Adipocyte (in vitro differentiated cells): ENCODE measurements around the gene ST6GALNAC2.
"Not testable (repeated sequence)": the region's sequence is repeated elsewhere in the genome, so short reads cannot be mapped to it uniquely, and the experiment has no call there.

Experiments
- DNase-seq: peaks from one replicate; pipeline ENCODE4 v3.0.0-alpha.2; 2015; ENCODE audit warnings: low read depth
- H3K27me3 ChIP-seq: replicated peaks from 2 replicates; pipeline ENCODE4 v1.7.0; 2013; ENCODE audit warnings: mild to moderate bottlenecking, low read length, moderate library complexity; ENCODE audit not compliant: control insufficient read depth, insufficient read depth
- H3K36me3 ChIP-seq: 2 replicates; pipeline ENCODE4 v1.7.0; 2013; ENCODE audit warnings: low read length, mild to moderate bottlenecking, moderate library complexity; ENCODE audit not compliant: control insufficient read depth, insufficient read depth, severe bottlenecking
- H3K4me1 ChIP-seq: 2 replicates; pipeline ENCODE4 v1.7.0; 2013; ENCODE audit warnings: mild to moderate bottlenecking, low read length, moderate library complexity; ENCODE audit not compliant: control insufficient read depth, insufficient read depth
- H3K4me3 ChIP-seq: 2 replicates; pipeline ENCODE4 v1.7.0; 2013; ENCODE audit warnings: mild to moderate bottlenecking, low read length, moderate library complexity
- H3K9ac ChIP-seq: 2 replicates; pipeline ENCODE4 v1.7.0; 2013; ENCODE audit warnings: mild to moderate bottlenecking, low read length, moderate library complexity
- H3K9me3 ChIP-seq: 2 replicates; pipeline ENCODE4 v1.7.0; 2013; ENCODE audit warnings: mild to moderate bottlenecking, low read length, moderate library complexity; ENCODE audit not compliant: control insufficient read depth

The ST6GALNAC2 gene

DNA sequence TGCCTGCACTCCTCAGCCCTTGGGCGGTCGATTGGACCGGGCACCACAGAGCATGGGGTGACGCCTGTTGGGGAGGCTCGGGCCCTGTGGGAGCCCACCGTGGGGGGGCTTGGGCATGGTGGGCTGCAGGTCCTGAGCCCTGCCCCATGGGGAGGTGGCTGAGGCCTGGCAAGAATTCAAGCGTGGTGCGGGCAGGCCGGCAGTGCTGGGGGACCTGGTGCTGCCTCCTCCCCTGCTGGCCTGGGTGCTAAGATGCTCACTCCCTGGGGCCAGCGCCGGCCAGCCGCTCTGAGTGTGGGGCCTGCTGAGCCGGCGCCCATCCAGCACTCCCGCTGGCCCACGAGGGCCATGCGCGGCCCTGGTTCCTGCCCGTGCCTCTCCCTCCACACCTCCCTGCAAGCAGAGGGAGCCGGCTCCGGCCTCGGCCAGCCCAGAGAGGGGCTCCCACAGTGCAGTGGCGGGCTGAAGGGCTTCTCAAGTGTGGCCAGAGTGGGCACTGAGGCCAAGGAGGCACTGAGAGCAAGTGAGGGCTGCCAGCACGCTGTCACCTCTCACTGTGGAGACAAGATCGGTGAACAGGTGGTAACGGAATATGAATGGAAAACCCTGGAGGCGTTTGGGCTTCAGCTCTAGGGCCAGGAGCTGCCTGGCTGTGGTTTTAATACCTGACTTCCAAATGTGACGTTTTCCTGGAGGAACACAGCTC lies 29.4 kb upstream of the ST6GALNAC2 start:
- DNase-seq, result no peak
- Histone ChIP-seq H3K9me3 (no peaks in the 10 kb centered on the region), H3K4me1 (no peaks in the 10 kb centered on the region), H3K27me3 (peaks cover 11% of the 10 kb centered on the region), H3K9ac (no peak overlapping the region), H3K36me3 (no peaks in the 10 kb centered on the region), H3K4me3 (no peak overlapping the region)

DNA sequence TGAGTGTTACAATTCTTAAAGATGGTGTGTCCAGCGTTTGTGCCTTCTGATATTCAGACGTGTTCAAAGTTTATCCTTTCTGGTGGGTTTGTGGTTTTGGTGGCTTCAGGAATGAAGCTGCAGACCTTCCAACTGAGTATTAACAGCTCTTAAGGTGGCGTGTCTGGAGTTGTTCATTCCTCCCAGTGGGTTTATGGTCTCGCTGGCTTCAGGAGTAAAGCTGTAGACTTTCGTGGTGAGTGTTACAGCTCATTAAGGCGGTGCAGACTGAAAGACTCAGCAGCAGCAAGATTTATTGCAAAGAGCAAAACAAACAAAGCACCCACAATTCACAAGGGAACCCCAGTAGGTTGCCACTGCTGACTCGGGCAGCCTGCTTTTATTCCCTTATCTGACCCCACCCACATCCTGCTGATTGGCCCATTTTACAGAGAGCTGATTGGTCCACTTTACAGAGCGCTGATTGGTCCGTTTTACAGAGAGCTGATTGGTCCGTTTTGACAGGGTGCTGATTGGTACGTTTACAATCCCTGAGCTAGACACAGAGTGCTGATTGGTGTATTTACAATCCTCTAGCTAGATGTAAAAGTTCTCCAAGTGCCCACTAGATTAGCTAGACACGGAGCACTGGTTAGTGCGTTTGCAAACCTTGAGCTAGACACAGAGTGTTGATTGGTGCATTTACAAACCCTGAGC lies 28.6 kb upstream of the ST6GALNAC2 start:
- H3K9ac ChIP-seq, H3K36me3 ChIP-seq: not testable (repeated sequence)

DNA sequence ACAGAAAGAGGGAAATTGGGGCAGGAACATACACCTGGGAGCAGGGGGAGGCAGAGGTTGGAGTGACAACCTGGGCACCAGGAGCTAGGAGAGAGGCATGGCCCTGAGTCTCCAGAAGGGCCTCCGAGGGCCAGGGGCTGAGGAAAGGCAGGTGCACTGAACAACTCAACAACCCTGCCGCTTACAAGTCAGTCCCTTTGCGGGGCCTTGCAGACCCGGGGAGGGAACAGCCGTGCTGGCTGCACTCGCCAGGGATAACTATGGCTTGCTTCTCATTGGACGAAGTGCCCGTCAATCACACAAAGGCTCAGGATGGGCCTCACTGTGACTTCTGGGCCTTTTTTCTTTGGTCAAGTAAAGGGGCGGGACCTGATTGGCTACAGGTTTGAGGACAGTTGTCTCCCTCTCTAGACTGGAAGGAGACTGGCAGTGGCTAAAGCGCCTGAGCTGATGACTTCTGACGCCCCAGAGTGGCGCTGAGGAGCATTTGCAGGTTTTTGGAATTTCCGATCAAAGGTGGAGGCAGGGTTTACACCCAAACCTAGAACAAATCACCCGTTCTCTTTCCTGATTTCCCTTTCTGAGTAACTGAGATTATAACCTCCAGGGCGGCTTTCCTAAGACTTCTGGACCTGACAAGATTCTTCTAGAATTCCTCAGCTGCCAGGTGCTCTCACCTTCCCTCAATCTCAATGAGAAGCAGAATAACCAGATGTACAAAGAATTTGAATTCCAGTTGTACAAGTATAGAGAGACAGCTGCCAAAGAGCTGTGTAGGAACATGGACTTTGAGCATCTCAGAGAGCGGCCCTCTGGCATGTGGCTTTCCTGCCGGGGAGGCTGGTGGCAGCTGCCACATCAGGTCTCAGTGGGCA lies 27.6 kb upstream of the ST6GALNAC2 start:
- Histone ChIP-seq H3K4me1 (no peaks in the 10 kb centered on the region), H3K9ac (no peak overlapping the region), H3K27me3 (peaks cover 7% of the 10 kb centered on the region), H3K36me3 (no peaks in the 10 kb centered on the region), H3K4me3 (no peak overlapping the region), H3K9me3 (no peaks in the 10 kb centered on the region)
- DNase-seq, result no peak

More for the DNA sequence above, 28.6 kb upstream of the ST6GALNAC2 start:
- H3K9me3 ChIP-seq, H3K4me1 ChIP-seq, H3K4me3 ChIP-seq, H3K27me3 ChIP-seq, DNase-seq: not testable (repeated sequence)

DNA sequence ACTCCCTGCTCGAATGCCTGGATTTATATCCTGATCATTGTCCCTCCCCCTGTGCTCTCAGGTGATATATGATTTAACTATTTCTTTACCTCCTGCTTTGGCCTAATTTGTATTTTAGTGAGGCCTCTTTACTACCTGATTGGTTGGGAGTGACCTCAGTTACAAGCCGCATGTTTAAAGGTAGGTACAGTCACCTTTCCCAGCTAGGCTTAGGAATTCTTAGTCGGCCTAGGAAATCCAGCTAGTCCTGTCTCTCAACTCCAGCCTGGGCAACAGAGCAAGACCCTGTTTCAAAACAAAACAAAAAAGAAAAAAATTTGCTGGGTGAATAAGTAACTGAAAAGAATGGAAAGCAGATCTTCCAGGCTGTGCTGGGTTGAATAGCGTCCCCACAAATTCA lies 26.8 kb upstream of the ST6GALNAC2 start:
- no peaks in the 10 kb centered on the region for H3K4me1 ChIP-seq
- H3K36me3 ChIP-seq, result no peaks in the 10 kb centered on the region
- no peak overlapping the region for H3K4me3 ChIP-seq
- peaks cover 7% of the 10 kb centered on the region for H3K27me3 ChIP-seq
- DNase-seq, result no peak
- no peaks in the 10 kb centered on the region for H3K9me3 ChIP-seq
- no peak overlapping the region for H3K9ac ChIP-seq

DNA sequence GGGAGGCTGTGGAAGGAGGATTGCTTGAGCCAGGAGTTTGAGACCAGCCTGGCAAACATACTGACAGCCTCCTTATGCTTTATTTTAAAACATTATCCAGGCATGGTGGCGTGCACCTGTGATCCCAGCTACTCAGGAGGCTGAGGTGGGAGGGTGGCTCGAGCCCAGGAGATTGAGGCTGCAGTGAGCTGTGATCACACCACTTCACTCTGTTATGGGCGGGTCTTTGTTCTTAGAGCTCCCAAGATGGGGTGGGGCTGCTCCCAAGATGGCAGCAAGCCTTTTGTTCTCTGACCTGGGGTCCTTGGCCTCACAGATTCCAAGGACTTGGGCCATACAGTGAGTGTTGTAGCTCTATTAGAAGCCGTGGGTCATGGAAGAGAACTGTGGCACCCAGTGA lies 26.1 kb upstream of the ST6GALNAC2 start:
- Histone ChIP-seq H3K4me3 (no peak overlapping the region), H3K36me3 (no peaks in the 10 kb centered on the region), H3K27me3 (peaks cover 7% of the 10 kb centered on the region), H3K9ac (no peak overlapping the region), H3K4me1 (no peaks in the 10 kb centered on the region), H3K9me3 (no peaks in the 10 kb centered on the region)
- no peak for DNase-seq

DNA sequence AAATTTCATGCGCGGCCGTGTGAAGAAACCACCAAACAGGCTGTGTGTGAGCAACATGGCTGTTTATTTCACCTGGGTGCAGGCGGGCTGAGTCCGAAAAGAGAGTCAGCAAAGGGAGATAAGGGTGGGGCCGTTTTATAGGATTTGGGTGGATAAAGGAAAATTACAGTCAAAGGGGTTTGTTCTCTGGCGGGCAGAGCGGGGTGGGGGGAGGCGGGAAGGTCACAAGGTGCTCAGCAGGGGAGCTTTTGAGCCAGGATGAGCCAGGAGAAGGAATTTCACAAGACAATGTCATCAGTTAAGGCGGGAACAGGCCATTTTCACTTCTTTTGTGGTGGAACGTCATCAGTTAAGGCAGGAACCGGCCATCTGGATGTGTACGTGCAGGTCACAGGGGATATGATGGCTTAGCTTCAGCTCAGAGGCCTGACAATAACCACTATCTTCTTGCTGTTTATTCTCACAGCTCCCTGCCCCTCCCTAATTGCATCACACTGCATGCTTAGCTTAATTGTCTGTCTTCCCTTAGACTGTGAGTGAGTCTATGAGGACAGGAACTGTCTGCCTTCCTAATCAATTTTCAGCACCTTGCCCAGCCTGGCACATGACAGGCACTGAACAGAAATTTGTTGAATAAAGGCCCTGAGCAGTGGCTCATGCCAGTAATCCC lies 25.6 kb upstream of the ST6GALNAC2 start:
- not testable (repeated sequence) for H3K36me3 ChIP-seq, H3K9me3 ChIP-seq, H3K9ac ChIP-seq, H3K4me3 ChIP-seq, H3K27me3 ChIP-seq, H3K4me1 ChIP-seq
- DNase-seq, result peak; percentile 32

DNA sequence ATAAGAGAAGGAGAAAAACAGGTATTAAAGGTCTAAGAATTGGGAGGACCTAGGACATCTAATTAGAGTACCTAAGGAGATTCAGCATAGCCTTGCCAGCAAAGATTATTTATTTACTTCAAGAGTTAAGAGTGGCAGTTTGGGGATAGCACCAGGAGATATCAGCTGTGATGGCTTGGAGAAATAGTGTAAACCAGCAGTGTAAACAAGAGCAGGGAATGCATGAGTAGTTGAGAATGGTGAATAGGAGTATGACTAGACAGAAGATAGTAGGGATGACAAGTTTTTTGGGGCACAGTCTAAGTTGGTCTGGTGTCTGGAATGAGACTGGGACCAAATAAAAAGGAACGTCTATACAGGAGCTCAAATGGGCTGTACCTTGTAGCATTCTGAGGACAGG lies 21.0 kb upstream of the ST6GALNAC2 start:
- H3K27me3 ChIP-seq, result peaks cover 11% of the 10 kb centered on the region
- not testable (repeated sequence) for H3K4me1 ChIP-seq, H3K4me3 ChIP-seq, H3K9ac ChIP-seq, H3K36me3 ChIP-seq, H3K9me3 ChIP-seq, DNase-seq

DNA sequence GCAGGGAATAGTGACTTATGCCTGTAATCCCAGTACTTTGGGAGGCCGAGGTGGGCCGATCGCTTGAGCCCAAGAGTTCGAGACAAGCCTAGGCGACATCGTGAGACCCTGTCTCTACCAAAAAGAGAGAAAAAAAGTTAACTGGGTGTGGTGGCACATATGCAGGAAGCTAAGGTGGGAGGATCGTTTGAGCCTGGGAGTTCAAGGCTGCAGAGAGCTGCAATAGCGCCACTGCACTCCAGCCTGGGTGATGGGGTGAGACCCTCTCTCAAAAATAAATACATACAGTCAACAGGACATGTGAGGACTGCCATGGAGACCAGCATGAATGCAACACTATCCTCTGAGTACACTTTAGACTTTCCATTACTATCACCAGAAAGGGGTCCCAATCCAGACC lies 15.4 kb upstream of the ST6GALNAC2 start:
- Histone ChIP-seq H3K36me3 (no peaks in the 10 kb centered on the region), H3K4me3 (no peak overlapping the region), H3K4me1 (peaks cover 14% of the 10 kb centered on the region), H3K27me3 (peaks cover 17% of the 10 kb centered on the region), H3K9me3 (no peaks in the 10 kb centered on the region), H3K9ac (no peak overlapping the region)
- no peak for DNase-seq

DNA sequence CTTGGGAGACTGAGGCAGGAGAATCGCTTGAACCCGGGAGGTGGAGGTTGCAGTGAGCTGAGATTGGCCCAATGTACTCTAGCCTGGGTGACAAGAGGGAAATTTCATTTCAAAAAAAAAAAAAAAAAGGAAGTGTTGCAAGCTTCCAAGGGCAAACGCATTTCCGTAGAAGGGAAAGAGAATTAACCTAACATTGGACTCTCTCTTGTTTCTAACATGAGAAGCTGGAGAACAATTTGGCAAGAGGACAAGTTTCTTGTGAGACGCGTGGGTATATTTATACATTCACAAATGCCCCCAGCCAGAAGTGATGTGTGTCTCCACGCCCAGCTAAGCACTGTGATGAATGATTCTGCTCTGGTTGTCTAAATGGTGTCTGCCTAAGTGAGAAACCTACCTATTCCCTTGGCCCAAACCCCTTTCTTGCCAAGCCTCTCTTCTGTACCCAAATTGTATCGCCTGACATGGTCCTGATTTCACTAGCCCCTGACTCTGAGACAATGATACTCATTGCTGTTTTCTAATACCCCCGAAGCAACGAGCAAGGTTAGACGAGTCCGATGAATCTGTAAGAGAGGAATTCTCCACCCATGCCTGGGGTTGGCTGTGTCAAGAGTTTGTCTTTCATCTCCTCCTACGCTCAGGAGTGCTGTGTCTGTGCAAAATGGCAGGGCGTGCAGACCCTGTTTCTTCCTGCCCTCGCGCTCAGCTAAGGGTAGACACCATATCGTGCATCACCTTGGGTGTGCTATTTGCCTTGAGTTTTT lies 14.2 kb upstream of the ST6GALNAC2 start:
- Histone ChIP-seq H3K27me3 (peaks cover 10% of the 10 kb centered on the region), H3K9ac (no peak overlapping the region), H3K9me3 (no peaks in the 10 kb centered on the region), H3K36me3 (no peaks in the 10 kb centered on the region), H3K4me3 (no peak overlapping the region), H3K4me1 (peaks cover 16% of the 10 kb centered on the region)
- DNase-seq, result no peak

DNA sequence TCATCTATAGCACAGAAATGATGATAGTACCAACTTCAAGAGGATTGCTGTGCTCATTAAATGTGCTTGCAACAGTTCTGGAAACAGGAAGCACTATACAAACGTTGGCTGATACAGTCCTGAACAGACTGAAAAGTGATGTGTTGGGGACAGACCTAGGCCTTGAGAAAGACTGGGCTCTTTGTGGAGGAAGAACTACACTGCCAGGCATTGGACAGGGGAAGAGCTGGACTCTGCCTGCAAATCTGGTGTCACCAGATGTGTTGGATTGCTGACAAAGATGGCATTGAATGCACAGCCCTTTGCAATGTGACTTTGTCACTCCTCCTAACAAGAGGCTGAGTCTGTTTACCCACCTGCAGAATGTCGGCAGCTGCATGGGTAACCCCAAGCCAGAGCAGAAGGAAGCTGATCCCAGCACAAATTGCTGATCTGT lies 12.4 kb upstream of the ST6GALNAC2 start:
- H3K9ac ChIP-seq, result no peak overlapping the region
- peaks cover 17% of the 10 kb centered on the region for H3K4me1 ChIP-seq
- H3K4me3 ChIP-seq, result no peak overlapping the region
- H3K36me3 ChIP-seq, result no peaks in the 10 kb centered on the region
- H3K9me3 ChIP-seq, result no peaks in the 10 kb centered on the region
- H3K27me3 ChIP-seq, result peaks cover 6% of the 10 kb centered on the region
- DNase-seq, result no peak
